Choroid plexus epithelial cell (primary cell): ENCODE results near the gene PFKP.

Experiments
- DNase-seq: peaks from one replicate; pipeline ENCODE4 v3.0.0-alpha.2; 2010; ENCODE audit warnings: low read depth
- H3K4me3 ChIP-seq: 2 replicates; pipeline ENCODE4 v1.5.1; 2011; ENCODE audit warnings: low read depth, mild to moderate bottlenecking, control low read depth, low read length, moderate library complexity
- TF ChIP-seq, protein P1 (sequence below): conservative IDR thresholded peaks from 2 replicates; pipeline ENCODE4 v1.5.1; 2011; ENCODE audit warnings: low read depth, mild to moderate bottlenecking, control low read depth, inconsistent platforms, low read length, moderate library complexity

The PFKP gene

DNA sequence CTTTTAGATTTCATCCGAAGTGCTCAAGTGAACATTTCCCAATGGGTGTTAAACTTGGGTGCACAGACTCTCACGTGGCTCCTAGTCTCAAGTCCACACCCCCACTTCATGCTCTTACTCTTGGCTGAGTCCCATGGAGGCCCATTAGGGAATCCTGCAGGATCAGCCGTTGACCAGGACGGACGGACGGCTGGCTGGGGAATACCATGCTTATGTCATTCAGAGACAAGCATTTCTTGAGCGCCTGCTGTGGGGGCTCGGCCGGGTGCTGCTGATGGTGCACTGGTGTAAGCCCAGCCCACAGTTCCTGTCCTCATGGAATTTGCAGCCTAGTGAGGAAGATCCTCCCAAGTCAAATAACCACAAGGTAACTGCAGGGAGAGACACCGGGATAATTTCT is 60.6 kb downstream of the PFKP start:
- no peak overlapping the region for H3K4me3 ChIP-seq
- TF ChIP-seq, protein P1, sequence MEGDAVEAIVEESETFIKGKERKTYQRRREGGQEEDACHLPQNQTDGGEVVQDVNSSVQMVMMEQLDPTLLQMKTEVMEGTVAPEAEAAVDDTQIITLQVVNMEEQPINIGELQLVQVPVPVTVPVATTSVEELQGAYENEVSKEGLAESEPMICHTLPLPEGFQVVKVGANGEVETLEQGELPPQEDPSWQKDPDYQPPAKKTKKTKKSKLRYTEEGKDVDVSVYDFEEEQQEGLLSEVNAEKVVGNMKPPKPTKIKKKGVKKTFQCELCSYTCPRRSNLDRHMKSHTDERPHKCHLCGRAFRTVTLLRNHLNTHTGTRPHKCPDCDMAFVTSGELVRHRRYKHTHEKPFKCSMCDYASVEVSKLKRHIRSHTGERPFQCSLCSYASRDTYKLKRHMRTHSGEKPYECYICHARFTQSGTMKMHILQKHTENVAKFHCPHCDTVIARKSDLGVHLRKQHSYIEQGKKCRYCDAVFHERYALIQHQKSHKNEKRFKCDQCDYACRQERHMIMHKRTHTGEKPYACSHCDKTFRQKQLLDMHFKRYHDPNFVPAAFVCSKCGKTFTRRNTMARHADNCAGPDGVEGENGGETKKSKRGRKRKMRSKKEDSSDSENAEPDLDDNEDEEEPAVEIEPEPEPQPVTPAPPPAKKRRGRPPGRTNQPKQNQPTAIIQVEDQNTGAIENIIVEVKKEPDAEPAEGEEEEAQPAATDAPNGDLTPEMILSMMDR, result no peak
- DNase-seq, result no peak

DNA sequence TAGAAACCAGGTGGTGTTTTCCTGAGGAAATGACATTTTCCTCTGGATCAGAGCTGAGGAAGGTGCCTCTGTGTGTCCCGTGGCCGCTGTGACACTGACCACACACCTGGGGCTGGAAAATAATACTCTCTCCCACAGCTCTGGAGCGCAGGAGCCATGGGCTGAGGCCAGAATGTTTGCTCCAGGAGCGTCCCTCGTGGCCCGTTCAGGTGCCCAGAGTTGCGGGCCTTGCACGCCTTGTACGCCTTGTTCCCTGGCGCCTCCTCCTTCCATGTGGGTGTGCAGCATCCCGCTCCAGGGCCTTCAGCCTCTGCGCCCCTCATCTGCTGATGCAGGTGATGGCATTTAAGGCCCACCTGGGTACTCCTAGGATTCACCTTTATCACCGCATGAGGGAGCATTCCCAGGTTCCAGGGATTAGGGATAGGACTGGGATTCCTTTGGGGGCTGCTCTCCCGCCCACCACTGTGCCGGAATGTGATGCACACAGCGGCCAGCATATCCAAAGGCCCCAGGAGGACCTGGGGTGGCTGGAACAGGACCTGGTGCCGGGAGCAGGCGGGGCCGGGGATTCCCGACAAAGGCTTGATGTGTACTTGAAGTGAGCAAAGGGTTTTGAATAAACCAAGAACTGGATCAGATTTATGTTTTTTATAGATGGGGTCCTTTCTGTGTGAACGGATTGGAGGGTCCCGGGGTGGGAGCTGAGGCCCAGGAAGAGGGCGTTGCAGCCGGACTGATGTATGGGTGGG is 61.2 kb downstream of the PFKP start:
- no peak overlapping the region for H3K4me3 ChIP-seq
- DNase-seq, result no peak
- TF ChIP-seq, protein P1, result no peak

DNA sequence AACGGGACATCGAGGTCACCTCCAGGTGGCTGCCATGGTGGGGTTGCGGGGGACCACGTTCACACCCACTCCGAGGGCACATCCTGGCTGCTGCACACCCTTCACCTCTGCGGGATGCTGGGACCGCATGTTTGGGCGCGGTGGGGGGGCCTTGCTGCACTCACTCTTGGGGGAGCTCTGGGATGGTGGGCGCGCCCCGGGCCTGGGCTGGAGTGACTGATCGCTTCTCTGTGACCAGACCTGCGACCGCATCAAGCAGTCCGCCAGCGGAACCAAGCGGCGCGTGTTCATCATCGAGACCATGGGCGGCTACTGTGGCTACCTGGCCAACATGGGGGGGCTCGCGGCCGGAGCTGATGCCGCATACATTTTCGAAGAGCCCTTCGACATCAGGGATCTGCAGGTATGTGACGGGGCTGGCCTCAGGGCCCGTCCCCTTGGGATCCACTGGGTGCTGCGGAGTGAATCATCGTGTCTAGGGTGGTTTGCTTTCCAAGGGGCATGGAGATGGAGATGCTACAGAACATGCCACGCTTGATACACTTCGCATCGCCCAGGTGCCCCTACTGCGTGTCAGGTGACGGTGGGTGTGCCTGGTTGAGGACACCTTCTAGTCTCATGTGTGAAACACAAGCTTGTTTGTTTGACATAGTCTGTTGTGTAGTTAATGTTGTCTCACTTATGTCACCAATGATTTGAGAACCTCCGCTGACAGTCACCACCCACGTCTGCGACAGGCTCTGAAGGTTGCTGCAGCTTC is 62.4 kb downstream of the PFKP start:
- TF ChIP-seq, protein P1, result no peak
- H3K4me3 ChIP-seq, result no peak overlapping the region
- DNase-seq, result no peak

DNA sequence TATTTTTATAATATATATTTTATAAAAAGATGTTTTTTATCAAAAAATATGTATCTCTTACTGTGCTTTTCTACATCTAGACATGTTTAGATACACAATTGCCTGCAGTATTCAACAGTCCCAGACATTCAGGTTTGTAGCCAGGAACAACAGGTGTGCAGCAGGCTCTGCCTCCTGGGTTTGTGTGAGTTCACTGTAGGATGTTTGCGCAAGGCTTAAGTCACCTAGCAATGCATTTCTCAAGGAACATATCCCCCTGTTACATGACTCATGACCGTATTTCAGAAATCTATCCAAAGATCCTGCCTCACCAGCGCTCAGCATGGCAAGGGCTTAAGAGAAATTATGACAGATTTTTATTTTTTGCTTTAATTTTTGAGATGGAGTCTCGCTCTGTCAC is 63.8 kb downstream of the PFKP start:
- no peak overlapping the region for H3K4me3 ChIP-seq
- peak; percentile 52 for DNase-seq
- TF ChIP-seq, protein P1, result no peak

DNA sequence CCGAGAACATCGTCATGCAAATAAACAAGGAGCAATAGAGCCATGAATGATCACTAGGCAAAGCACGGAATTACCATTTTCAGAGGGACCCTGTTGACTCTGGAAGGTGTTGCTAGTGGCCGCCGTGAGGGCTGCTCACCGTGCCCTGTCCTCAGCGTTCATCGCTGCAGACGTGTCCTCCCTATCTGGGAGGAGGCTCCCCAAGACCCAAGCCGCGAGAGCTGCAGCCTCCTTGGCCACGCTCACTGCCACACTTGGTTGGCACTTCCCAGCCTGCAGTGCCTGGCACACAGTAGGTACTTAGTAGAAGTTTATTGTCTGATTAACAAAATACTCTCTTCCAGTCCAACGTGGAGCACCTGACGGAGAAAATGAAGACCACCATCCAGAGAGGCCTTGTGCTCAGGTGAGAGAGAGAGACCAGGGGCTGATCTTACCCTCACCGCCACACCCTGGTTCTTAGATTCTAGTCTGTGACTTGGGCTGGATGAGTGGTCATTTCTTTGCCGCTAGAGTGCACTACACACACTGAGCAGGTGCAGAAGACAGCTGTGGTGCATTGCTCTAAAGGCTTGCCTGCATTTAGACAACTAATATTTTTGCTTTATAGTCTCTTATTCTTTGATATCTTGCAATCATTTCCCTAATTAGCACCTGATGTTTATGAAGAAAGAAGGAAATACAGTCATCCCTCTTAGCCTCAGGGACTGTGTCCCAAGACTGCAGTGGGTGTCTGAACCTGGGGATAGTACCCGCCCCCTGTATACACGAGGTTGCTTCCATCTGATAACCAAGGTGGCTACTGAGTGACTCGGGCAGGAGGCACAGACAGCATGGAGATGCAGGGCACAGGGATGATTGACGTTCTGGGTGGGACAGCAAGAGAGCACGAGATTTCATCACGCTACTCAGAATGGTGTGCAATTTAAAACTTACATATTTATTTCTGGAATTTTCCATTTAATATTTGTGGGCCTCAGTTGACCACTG is 65.0 kb downstream of the PFKP start:
- H3K4me3 ChIP-seq, result no peak overlapping the region
- peak; percentile 19 for DNase-seq
- TF ChIP-seq, protein P1, result no peak

DNA sequence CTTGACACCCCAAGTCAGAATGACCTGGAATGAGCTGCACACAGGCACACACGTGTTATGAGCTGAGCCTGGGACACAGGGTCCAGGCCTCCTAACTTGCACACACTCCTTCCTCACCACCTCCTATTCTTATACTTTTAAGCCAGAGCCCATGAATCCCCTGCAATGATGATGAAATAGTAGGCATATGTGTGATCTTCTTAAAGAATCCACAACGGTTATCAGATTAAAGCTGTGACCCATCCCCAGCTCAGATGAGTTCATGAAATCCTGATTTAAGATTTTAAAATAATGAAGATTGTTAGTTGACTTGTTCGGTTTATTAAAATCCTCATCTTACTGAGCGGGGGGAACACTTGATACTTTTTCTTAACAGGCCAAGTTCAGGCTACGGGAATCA is 66.6 kb downstream of the PFKP start:
- H3K4me3 ChIP-seq, result no peak overlapping the region
- TF ChIP-seq, protein P1, result no peak
- DNase-seq, result no peak
